ENCODE measurements around the gene TBC1D1. TPM values are rescaled to one million over a fixed set of nuclear protein-coding genes. Genes with fewer than 3 reads are reported as not detected.

TBC1D1 gene
- total RNA-seq, 1 donor from 2014 or later: 78.9 TPM

- H3K9me3 Mint-ChIP-seq: no peaks in the 10 kb centered on the region
- H3K36me3 Mint-ChIP-seq: no peaks in the 10 kb centered on the region
- H3K4me1 Mint-ChIP-seq: peaks cover 37% of the 10 kb centered on the region
- H3K27ac Mint-ChIP-seq: no peak overlapping the region
- TF ChIP-seq, protein P1, sequence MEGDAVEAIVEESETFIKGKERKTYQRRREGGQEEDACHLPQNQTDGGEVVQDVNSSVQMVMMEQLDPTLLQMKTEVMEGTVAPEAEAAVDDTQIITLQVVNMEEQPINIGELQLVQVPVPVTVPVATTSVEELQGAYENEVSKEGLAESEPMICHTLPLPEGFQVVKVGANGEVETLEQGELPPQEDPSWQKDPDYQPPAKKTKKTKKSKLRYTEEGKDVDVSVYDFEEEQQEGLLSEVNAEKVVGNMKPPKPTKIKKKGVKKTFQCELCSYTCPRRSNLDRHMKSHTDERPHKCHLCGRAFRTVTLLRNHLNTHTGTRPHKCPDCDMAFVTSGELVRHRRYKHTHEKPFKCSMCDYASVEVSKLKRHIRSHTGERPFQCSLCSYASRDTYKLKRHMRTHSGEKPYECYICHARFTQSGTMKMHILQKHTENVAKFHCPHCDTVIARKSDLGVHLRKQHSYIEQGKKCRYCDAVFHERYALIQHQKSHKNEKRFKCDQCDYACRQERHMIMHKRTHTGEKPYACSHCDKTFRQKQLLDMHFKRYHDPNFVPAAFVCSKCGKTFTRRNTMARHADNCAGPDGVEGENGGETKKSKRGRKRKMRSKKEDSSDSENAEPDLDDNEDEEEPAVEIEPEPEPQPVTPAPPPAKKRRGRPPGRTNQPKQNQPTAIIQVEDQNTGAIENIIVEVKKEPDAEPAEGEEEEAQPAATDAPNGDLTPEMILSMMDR (IDR thresholded peaks at IDR 0.05; ENCODE audit: unreplicated experiment): no peak
- DNase-seq (ENCODE audit: low spot score in 2 of 2, unreplicated experiment in 2 of 2): no peak
- no peak overlapping the region for H3K4me3 Mint-ChIP-seq
- H3K27me3 Mint-ChIP-seq (ENCODE audit: low read depth): no peaks in the 10 kb centered on the region
Measured at GRCh38 chr4:38008571-38009021, 117.7 kb downstream of the TBC1D1 start.

DNA sequence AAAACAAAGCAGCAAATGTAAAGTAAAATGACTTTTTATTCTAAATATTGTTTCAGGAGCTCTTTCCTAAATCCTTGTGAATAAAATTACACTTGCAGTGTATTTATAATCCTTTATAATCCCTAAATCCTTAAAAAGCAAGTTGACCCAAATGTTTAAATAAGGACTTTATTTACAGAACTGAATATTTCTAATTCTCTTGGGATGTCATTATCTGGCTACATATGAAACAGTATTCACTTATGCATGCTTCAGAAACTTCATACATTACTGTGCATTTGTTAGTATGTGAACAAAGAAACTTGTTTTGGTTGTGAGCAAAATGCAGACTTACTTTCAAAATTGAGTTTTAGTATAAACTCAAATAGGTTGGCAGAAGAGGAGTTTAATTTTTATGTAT is 118.5 kb downstream of the TBC1D1 start:
- TF ChIP-seq, protein P1 (IDR thresholded peaks at IDR 0.05; ENCODE audit: unreplicated experiment): no peak
- H3K27me3 Mint-ChIP-seq (ENCODE audit: low read depth): no peaks in the 10 kb centered on the region
- no peaks in the 10 kb centered on the region for H3K9me3 Mint-ChIP-seq
- peaks cover 31% of the 10 kb centered on the region for H3K4me1 Mint-ChIP-seq
- DNase-seq (ENCODE audit: low spot score in 2 of 2, unreplicated experiment in 2 of 2): no peak
- no peak overlapping the region for H3K27ac Mint-ChIP-seq
- H3K36me3 Mint-ChIP-seq: no peaks in the 10 kb centered on the region
- no peak overlapping the region for H3K4me3 Mint-ChIP-seq

GRCh38 chr4:38009949-38010348 is 119.1 kb downstream of the TBC1D1 start:
- Mint-ChIP-seq H3K4me3 (no peak overlapping the region), H3K4me1 (peaks cover 26% of the 10 kb centered on the region), H3K27me3 (ENCODE audit: low read depth) (no peaks in the 10 kb centered on the region), H3K9me3 (no peaks in the 10 kb centered on the region), H3K27ac (no peak overlapping the region), H3K36me3 (peaks cover 3% of the 10 kb centered on the region)
- no peak for DNase-seq (ENCODE audit: low spot score in 2 of 2, unreplicated experiment in 2 of 2)
- TF ChIP-seq, protein P1 (IDR thresholded peaks at IDR 0.05; ENCODE audit: unreplicated experiment): no peak

DNA sequence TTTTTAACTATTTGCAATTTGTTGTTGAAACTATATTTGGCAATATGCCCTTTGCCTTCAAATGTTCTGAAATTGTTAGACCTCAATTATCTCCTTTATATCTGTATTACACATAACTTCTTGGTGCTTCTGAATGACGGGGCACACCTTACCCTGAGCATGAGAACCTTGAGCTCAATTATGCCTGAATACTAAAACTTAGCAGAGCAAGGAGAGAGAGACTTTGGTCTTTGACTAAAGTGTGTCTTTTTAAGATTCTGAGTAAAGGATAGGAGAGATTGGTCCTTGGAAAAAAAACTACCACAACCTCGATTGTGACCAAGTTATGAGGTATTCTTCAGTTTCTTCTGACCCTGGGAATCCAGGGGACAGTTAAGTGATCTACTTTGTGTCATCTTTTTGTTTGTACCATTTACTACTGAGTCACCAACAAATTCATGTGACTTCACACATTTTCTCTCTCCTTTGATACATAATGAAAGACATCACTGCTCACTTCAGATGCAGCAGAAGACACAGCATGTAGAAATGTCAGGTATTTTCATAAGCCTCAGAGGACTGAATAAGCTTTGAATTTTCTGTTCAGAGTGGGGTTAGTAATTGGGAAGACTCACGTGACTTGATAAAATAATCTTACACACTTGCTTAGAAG is 120.8 kb downstream of the TBC1D1 start:
- Mint-ChIP-seq H3K4me3 (no peak overlapping the region), H3K27me3 (ENCODE audit: low read depth) (no peaks in the 10 kb centered on the region), H3K4me1 (peaks cover 29% of the 10 kb centered on the region), H3K27ac (no peak overlapping the region), H3K36me3 (peaks cover 8% of the 10 kb centered on the region), H3K9me3 (no peaks in the 10 kb centered on the region)
- TF ChIP-seq, protein P1 (IDR thresholded peaks at IDR 0.05; ENCODE audit: unreplicated experiment): no peak
- DNase-seq (ENCODE audit: low spot score in 2 of 2, unreplicated experiment in 2 of 2): no peak

DNA sequence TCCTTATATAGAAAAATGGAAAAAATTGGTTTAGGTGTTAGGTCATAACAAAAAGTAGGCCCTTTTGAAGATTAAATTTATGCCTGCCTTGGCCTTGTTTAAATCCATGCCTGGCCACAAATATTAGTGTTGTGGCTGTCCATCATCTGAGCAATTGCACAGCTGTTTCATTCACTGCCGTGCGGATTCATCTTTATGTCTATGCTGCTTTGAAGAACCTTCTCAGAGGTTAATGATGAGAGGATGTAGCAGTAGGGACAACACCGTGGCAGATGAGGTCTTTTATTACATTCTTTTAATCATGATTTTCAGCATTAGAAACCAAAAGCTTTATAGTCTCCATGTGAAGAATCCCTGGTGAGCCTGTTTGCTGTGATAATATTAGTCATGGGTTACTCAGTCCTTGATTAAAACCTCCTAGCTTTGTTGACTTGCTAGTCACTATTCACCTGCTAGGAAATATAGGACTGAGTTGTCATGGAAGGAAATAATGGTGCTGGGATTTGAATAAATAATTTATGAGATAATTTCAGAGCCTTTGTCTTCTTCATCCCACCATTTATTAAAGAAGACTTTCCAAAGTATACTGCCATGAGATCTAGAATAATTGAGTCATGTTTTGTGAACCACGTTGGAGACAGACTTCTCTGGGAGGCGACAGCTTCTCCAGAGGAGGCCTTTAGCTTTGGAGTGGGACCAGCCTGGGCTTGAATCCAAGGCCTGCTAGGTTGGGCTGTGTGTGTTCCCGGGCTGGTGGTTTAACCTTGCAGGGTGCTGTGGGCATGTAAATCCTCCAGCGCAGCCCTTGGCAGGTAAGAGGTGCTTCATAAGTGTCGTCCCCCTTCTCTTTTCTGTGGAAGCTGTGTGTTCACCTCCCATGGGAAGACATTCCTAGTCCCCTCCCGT is 122.8 kb downstream of the TBC1D1 start:
- DNase-seq (ENCODE audit: low spot score in 2 of 2, unreplicated experiment in 2 of 2): no peak
- no peaks in the 10 kb centered on the region for H3K9me3 Mint-ChIP-seq
- peaks cover 27% of the 10 kb centered on the region for H3K4me1 Mint-ChIP-seq
- H3K4me3 Mint-ChIP-seq: no peak overlapping the region
- no peaks in the 10 kb centered on the region for H3K27me3 Mint-ChIP-seq (ENCODE audit: low read depth)
- H3K36me3 Mint-ChIP-seq: peaks cover 15% of the 10 kb centered on the region
- TF ChIP-seq, protein P1 (IDR thresholded peaks at IDR 0.05; ENCODE audit: unreplicated experiment): no peak
- H3K27ac Mint-ChIP-seq: no peak overlapping the region

All from mesothelial cell of epicardium (in vitro differentiated cells).